ENCODE measurements around the gene RDX. TPM values are rescaled to one million over a fixed set of nuclear protein-coding genes. Genes with fewer than 3 reads are reported as not detected.
A peak's percentile ranks its signal among the peaks of the same experiment; 100 is the strongest.

RDX gene
- total RNA-seq, 1 experiment from 2014 or later: 77.4 TPM

DNA sequence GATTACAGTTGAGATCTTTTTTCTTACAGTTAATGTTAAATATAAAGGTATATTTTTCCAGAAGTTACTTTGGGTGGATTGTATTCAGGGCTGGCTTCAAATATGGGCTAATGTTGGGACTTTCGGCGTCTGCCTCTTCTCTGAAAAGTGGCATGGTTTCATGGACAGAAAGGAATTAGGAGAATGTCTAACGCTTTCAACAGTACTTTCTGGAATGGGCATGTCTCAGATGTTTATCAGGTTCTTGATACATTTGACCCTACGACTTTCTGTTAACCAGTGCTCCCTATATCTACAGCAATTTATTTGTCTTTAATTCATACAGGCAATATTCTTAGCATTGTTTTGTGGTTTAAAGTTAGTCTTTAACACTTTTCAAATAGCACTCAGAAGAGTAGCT lies 169.5 kb downstream of the RDX start:
- H3K9me3 Mint-ChIP-seq: no peaks in the 10 kb centered on the region
- no peaks in the 10 kb centered on the region for H3K27me3 Mint-ChIP-seq (ENCODE audit: low read depth)
- TF ChIP-seq, protein P1, sequence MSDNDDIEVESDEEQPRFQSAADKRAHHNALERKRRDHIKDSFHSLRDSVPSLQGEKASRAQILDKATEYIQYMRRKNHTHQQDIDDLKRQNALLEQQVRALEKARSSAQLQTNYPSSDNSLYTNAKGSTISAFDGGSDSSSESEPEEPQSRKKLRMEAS (CRISPR knock-in tag; IDR thresholded peaks at IDR 0.05): no peak
- TF ChIP-seq, protein P2, sequence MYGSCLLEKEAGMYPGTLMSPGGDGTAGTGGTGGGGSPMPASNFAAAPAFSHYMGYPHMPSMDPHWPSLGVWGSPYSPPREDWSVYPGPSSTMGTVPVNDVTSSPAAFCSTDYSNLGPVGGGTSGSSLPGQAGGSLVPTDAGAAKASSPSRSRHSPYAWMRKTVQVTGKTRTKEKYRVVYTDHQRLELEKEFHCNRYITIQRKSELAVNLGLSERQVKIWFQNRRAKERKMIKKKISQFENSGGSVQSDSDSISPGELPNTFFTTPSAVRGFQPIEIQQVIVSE (CRISPR knock-in tag; IDR thresholded peaks at IDR 0.05; ENCODE audit: borderline replicate concordance): no peak
- TF ChIP-seq, protein P3, sequence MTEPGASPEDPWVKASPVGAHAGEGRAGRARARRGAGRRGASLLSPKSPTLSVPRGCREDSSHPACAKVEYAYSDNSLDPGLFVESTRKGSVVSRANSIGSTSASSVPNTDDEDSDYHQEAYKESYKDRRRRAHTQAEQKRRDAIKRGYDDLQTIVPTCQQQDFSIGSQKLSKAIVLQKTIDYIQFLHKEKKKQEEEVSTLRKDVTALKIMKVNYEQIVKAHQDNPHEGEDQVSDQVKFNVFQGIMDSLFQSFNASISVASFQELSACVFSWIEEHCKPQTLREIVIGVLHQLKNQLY (CRISPR knock-in tag; IDR thresholded peaks at IDR 0.05): no peak
- TF ChIP-seq, protein P4, sequence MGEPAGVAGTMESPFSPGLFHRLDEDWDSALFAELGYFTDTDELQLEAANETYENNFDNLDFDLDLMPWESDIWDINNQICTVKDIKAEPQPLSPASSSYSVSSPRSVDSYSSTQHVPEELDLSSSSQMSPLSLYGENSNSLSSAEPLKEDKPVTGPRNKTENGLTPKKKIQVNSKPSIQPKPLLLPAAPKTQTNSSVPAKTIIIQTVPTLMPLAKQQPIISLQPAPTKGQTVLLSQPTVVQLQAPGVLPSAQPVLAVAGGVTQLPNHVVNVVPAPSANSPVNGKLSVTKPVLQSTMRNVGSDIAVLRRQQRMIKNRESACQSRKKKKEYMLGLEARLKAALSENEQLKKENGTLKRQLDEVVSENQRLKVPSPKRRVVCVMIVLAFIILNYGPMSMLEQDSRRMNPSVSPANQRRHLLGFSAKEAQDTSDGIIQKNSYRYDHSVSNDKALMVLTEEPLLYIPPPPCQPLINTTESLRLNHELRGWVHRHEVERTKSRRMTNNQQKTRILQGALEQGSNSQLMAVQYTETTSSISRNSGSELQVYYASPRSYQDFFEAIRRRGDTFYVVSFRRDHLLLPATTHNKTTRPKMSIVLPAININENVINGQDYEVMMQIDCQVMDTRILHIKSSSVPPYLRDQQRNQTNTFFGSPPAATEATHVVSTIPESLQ (CRISPR knock-in tag; IDR thresholded peaks at IDR 0.05): no peak
- TF ChIP-seq TP53 (CRISPR knock-in tag; IDR thresholded peaks at IDR 0.05) (no peak), CREM (CRISPR knock-in tag; IDR thresholded peaks at IDR 0.05) (no peak), CREB1 (CRISPR knock-in tag; IDR thresholded peaks at IDR 0.05) (no peak), FOXJ3 (CRISPR knock-in tag; IDR thresholded peaks at IDR 0.05; ENCODE audit: borderline replicate concordance) (no peak), JUN (CRISPR knock-in tag; IDR thresholded peaks at IDR 0.05) (no peak), RORB (CRISPR knock-in tag; IDR thresholded peaks at IDR 0.05) (no peak)
- no peak overlapping the region for H3K4me3 Mint-ChIP-seq
- no peak for ATAC-seq
- CTCF ChIA-PET: no interaction called here
- H3K4me1 Mint-ChIP-seq: peaks cover 51% of the 10 kb centered on the region
- POLR2A ChIA-PET: no interaction called here
- H3K27ac Mint-ChIP-seq: no peak overlapping the region
- no peaks in the 10 kb centered on the region; the same call in 1 of the 2 replicates for H3K36me3 Mint-ChIP-seq
- no peak for DNase-seq (ENCODE audit: low spot score)

DNA sequence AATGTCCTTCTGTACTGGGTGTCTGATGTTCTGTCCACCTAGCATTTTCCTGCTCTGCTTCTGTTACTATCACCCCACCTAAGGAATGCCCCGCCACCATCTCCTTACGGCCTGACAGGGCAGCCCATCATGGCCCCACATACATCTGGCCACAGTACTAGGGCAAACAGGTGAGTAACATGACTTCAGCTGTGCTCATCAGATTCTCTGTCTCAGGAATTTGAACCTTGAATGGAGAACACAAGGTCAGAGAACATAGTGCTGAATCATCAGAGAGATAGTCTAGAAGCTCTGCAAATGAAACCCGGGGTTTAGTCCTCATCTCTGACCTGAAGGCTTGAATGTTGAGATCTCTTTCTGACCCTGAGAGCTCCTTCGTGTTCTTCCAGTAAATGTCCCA lies 170.8 kb downstream of the RDX start:
- POLR2A ChIA-PET: no interaction called here
- no peak for ATAC-seq

More for the DNA sequence above, 170.8 kb downstream of the RDX start:
- TF ChIP-seq TCF7 (CRISPR knock-in tag; IDR thresholded peaks at IDR 0.05; ENCODE audit: low read depth): no peak
- no peak for TF ChIP-seq NR3C1 (CRISPR knock-in tag; conservative IDR thresholded peaks at IDR 0.05; ENCODE audit: low read depth)
- TF ChIP-seq, protein P5, sequence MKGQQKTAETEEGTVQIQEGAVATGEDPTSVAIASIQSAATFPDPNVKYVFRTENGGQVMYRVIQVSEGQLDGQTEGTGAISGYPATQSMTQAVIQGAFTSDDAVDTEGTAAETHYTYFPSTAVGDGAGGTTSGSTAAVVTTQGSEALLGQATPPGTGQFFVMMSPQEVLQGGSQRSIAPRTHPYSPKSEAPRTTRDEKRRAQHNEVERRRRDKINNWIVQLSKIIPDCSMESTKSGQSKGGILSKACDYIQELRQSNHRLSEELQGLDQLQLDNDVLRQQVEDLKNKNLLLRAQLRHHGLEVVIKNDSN (CRISPR knock-in tag; IDR thresholded peaks at IDR 0.05): no peak
- TF ChIP-seq, protein P6, sequence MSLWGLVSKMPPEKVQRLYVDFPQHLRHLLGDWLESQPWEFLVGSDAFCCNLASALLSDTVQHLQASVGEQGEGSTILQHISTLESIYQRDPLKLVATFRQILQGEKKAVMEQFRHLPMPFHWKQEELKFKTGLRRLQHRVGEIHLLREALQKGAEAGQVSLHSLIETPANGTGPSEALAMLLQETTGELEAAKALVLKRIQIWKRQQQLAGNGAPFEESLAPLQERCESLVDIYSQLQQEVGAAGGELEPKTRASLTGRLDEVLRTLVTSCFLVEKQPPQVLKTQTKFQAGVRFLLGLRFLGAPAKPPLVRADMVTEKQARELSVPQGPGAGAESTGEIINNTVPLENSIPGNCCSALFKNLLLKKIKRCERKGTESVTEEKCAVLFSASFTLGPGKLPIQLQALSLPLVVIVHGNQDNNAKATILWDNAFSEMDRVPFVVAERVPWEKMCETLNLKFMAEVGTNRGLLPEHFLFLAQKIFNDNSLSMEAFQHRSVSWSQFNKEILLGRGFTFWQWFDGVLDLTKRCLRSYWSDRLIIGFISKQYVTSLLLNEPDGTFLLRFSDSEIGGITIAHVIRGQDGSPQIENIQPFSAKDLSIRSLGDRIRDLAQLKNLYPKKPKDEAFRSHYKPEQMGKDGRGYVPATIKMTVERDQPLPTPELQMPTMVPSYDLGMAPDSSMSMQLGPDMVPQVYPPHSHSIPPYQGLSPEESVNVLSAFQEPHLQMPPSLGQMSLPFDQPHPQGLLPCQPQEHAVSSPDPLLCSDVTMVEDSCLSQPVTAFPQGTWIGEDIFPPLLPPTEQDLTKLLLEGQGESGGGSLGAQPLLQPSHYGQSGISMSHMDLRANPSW (CRISPR knock-in tag; conservative IDR thresholded peaks at IDR 0.05; ENCODE audit: low read depth): no peak
- TF ChIP-seq, protein P7, sequence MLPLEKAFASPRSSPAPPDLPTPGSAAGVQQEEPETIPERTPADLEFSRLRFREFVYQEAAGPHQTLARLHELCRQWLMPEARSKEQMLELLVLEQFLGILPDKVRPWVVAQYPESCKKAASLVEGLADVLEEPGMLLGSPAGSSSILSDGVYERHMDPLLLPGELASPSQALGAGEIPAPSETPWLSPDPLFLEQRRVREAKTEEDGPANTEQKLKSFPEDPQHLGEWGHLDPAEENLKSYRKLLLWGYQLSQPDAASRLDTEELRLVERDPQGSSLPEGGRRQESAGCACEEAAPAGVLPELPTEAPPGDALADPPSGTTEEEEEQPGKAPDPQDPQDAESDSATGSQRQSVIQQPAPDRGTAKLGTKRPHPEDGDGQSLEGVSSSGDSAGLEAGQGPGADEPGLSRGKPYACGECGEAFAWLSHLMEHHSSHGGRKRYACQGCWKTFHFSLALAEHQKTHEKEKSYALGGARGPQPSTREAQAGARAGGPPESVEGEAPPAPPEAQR (CRISPR knock-in tag; IDR thresholded peaks at IDR 0.05): no peak
- TF ChIP-seq, protein P4 (CRISPR knock-in tag; IDR thresholded peaks at IDR 0.05): no peak
- no peak for TF ChIP-seq RORB (CRISPR knock-in tag; IDR thresholded peaks at IDR 0.05)
- peak; percentile 74 for TF ChIP-seq ZNF121 (CRISPR knock-in tag; IDR thresholded peaks at IDR 0.05)
- Mint-ChIP-seq H3K27ac (0 out of 2 replicates have a peak overlapping the region, but pooled peaks have one; percentile 32), H3K4me3 (no peak overlapping the region), H3K9me3 (no peaks in the 10 kb centered on the region), H3K27me3 (ENCODE audit: low read depth) (no peaks in the 10 kb centered on the region), H3K36me3 (no peaks in the 10 kb centered on the region; the same call in 1 of the 2 replicates), H3K4me1 (peaks cover 42% of the 10 kb centered on the region)
- CTCF ChIA-PET: interaction anchor here (0.7 kb wide), 1 partner anchor 47 kb away, joined by 3 read pairs; no protein-coding TSS in a partner anchor
- no peak for DNase-seq (ENCODE audit: low spot score)
